Measurements from ENCODE around the gene HOXC9.

DNA sequence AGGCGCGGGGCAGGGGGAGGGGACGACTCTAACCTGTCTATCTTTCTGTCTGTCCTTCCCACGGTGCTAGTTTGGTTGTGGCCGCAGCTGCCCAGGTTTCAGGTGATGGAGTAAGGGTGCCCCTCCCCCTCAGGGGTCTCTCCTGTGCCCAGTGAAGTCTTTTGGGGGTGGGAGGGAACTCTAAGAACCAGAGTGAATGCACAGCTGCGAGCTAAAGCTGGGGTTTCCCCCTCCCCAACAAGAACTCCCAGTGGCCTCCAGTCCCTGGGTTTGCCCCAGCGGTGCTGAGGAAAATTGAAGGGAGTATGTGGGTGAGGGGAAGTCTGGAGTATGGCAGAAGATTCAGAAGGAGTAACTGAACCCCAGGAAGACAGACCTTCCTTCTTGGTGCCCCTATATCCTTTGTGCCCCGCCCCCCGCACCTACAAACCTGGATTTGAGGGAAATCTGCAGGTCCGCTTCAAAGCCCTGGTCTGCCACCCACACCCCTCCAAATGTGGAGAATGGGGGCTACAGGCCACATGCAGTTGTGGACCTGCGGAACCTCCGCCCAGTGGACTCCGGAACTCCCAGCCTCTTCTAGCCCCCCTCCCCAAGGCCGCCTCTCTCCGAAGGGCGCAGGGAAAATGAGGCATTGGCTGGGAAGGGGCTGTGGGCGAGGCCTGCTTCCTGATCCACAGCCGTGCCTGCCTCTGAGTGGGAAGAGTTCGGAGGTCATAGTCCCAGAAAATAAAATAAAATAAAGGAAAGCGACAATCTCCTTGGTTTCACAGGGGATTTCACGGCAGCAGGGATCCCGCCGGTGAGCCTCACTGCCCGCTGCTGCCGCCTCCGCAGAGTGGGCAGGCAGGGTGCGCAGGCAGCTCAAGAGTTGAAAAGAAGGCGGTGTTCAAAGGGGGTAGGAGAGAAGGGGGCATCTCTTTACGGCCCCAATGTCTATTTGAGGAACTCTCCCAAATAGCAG lies 3.4 kb upstream of the HOXC9 start:
- TF ChIP-seq, protein P1, sequence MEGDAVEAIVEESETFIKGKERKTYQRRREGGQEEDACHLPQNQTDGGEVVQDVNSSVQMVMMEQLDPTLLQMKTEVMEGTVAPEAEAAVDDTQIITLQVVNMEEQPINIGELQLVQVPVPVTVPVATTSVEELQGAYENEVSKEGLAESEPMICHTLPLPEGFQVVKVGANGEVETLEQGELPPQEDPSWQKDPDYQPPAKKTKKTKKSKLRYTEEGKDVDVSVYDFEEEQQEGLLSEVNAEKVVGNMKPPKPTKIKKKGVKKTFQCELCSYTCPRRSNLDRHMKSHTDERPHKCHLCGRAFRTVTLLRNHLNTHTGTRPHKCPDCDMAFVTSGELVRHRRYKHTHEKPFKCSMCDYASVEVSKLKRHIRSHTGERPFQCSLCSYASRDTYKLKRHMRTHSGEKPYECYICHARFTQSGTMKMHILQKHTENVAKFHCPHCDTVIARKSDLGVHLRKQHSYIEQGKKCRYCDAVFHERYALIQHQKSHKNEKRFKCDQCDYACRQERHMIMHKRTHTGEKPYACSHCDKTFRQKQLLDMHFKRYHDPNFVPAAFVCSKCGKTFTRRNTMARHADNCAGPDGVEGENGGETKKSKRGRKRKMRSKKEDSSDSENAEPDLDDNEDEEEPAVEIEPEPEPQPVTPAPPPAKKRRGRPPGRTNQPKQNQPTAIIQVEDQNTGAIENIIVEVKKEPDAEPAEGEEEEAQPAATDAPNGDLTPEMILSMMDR (IDR thresholded peaks at IDR 0.05) = no peak
- no peak for TF ChIP-seq POLR2A (IDR thresholded peaks at IDR 0.05)
- no peak for TF ChIP-seq POLR2AphosphoS5 (IDR thresholded peaks at IDR 0.05; ENCODE audit: insufficient read depth in 1 of 2, low read depth in 1 of 2)
